ENCODE results near the gene CCDC182. TPM values are rescaled to one million over a fixed set of nuclear protein-coding genes. Genes with fewer than 3 reads are reported as not detected.

The CCDC182 gene
- total and polyA plus RNA-seq, 7 experiments from 2014 or later = not detected

- no peak overlapping the region for H3K4me3 Mint-ChIP-seq
- intact Hi-C loops (cut with micrococcal nuclease) = no loop called here
- H3K4me1 ChIP-seq (ENCODE audit: control insufficient read depth in 2 of 2, insufficient read depth in 2 of 2, low read length in 2 of 2) = no peaks in the 10 kb centered on the region
- ATAC-seq = no peak
- no peak overlapping the region for H3K27ac Mint-ChIP-seq
- H3K36me3 ChIP-seq (ENCODE audit: control insufficient read depth in 2 of 3, insufficient read depth in 3 of 3, low read length in 3 of 3) = no peaks in the 10 kb centered on the region
- no peaks in the 10 kb centered on the region for H3K36me3 Mint-ChIP-seq
- H3K9me3 Mint-ChIP-seq = no peaks in the 10 kb centered on the region
- H3K27me3 ChIP-seq (ENCODE audit: control insufficient read depth in 2 of 2, insufficient read depth in 2 of 2, low read length in 2 of 2) = no peaks in the 10 kb centered on the region
- peaks cover 0 to 4% (median 0%) of the 10 kb centered on the region in 5 donors for H3K27me3 Mint-ChIP-seq
- no peak overlapping the region for H3K27ac ChIP-seq (ENCODE audit: low read depth, low read length)
- peaks cover 0 to 6% (median 0%) of the 10 kb centered on the region in 7 donors for H3K4me1 Mint-ChIP-seq
- DNase-seq = no peak
- POLR2A ChIA-PET = no interaction called here
- CTCF ChIA-PET = interaction anchor here (0.6 kb wide), 1 partner anchor 311 kb away, joined by 3 read pairs; no protein-coding TSS in a partner anchor
- no peak overlapping the region for H3K4me3 ChIP-seq (ENCODE audit: low read length)
- no peaks in the 10 kb centered on the region for H3K9me3 ChIP-seq (ENCODE audit: control insufficient read depth in 2 of 3, low read length in 3 of 3)
These were observed 7.2 kb upstream of the CCDC182 start for GRCh38 chr17:57752031-57752905.

DNA sequence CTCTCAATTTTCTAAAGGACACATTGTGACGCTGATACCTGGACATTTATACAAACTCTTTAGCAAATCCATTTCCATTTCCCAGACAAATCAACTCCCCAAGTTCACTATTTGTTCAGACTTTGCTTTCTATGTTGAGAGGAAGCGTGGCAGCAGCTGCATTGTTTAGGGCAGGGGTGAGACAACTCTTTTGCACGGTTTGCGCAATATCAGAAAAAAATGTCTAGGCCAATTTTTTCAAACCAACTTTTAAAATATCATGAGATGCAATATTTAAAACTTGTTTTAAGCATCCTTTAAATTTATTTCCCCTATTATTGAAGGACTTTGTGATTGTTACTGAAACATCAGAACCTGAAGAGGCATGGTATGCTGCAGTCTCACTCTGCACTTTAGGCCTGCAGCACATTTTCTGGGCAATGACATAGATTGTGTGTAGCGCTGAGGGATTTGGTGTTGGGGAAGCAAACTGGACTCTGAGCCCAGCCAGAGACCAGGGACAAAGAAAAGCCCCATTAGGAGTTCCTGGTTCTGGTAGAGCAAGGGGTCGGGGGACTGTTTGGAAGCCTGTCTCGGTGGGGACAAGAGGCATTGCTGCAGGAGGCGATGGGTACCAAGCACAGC, 6.4 kb upstream of the CCDC182 start:
- Histone ChIP-seq H3K4me3 (ENCODE audit: low read length) (no peak overlapping the region), H3K9me3 (ENCODE audit: control insufficient read depth in 2 of 3, low read length in 3 of 3) (no peaks in the 10 kb centered on the region), H3K4me1 (ENCODE audit: control insufficient read depth in 2 of 2, insufficient read depth in 2 of 2, low read length in 2 of 2) (no peaks in the 10 kb centered on the region), H3K36me3 (ENCODE audit: control insufficient read depth in 2 of 3, insufficient read depth in 3 of 3, low read length in 3 of 3) (no peaks in the 10 kb centered on the region), H3K27me3 (ENCODE audit: control insufficient read depth in 2 of 2, insufficient read depth in 2 of 2, low read length in 2 of 2) (no peaks in the 10 kb centered on the region), H3K27ac (ENCODE audit: low read depth, low read length) (no peak overlapping the region)
- Mint-ChIP-seq H3K27me3 (peaks cover 0 to 4% (median 0%) of the 10 kb centered on the region in 5 donors), H3K36me3 (no peaks in the 10 kb centered on the region), H3K4me3 (no peak overlapping the region), H3K4me1 (peaks cover 0 to 6% (median 0%) of the 10 kb centered on the region in 7 donors), H3K9me3 (no peaks in the 10 kb centered on the region), H3K27ac (peak overlapping the region in 1 of 9 donors; percentile 2)
- POLR2A ChIA-PET = no interaction called here
- DNase-seq = no peak
- no peak for ATAC-seq
- intact Hi-C loops (cut with micrococcal nuclease) = no loop called here
- CTCF ChIA-PET = no interaction called here

DNA sequence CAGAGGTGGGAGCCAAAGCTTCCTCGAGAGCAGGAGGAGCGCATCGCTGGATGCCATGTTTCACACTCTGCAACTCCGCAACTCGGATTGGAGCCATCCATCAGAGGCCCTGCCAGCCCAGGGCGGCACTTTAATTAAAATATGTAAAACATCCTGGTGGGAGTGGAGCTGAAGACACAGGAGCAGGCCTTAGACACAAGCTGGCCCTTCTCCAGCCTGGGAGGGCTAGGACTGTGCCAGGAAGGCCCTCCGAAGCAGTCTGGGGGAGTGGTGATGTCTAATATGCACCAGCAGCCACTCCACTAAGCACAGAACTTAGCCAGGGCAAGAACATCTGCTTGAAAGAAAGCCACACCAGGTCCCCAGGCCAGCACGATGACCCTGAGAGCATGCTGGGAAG, 5.8 kb upstream of the CCDC182 start:
- no peaks in the 10 kb centered on the region for H3K36me3 ChIP-seq (ENCODE audit: control insufficient read depth in 2 of 3, insufficient read depth in 3 of 3, low read length in 3 of 3)
- POLR2A ChIA-PET = no interaction called here
- Mint-ChIP-seq H3K36me3 (no peaks in the 10 kb centered on the region), H3K4me1 (peaks cover 0 to 6% (median 0%) of the 10 kb centered on the region in 7 donors), H3K4me3 (no peak overlapping the region), H3K27me3 (peaks cover 0 to 10% (median 0%) of the 10 kb centered on the region in 5 donors), H3K27ac (no peak overlapping the region), H3K9me3 (no peaks in the 10 kb centered on the region)
- DNase-seq (no peak), ATAC-seq (no peak)
- H3K9me3 ChIP-seq (ENCODE audit: control insufficient read depth in 2 of 3, low read length in 3 of 3) = no peaks in the 10 kb centered on the region
- no peaks in the 10 kb centered on the region for H3K27me3 ChIP-seq (ENCODE audit: control insufficient read depth in 2 of 2, insufficient read depth in 2 of 2, low read length in 2 of 2)
- H3K4me3 ChIP-seq (ENCODE audit: low read length) = no peak overlapping the region
- CTCF ChIA-PET = interaction anchor here (0.5 kb wide), 1 partner anchor 730 kb away, joined by 8 read pairs; no protein-coding TSS in a partner anchor
- intact Hi-C loops (cut with micrococcal nuclease) = no loop called here
- H3K4me1 ChIP-seq (ENCODE audit: control insufficient read depth in 2 of 2, insufficient read depth in 2 of 2, low read length in 2 of 2) = no peaks in the 10 kb centered on the region
- H3K27ac ChIP-seq (ENCODE audit: low read depth, low read length) = no peak overlapping the region

GRCh38 chr17:57750109-57750871, 5.2 kb upstream of the CCDC182 start:
- CTCF ChIA-PET = interaction anchor here (0.5 to 1.0 kb wide), 2 partner anchors 507 to 730 kb away, joined by 4 to 8 read pairs; no protein-coding TSS in a partner anchor
- POLR2A ChIA-PET = no interaction called here
- H3K36me3 Mint-ChIP-seq = no peaks in the 10 kb centered on the region
- H3K4me1 Mint-ChIP-seq = peaks cover 0 to 6% (median 0%) of the 10 kb centered on the region in 7 donors
- H3K36me3 ChIP-seq (ENCODE audit: control insufficient read depth in 2 of 3, insufficient read depth in 3 of 3, low read length in 3 of 3) = no peaks in the 10 kb centered on the region
- H3K4me3 ChIP-seq (ENCODE audit: low read length) = no peak overlapping the region
- no peaks in the 10 kb centered on the region for H3K4me1 ChIP-seq (ENCODE audit: control insufficient read depth in 2 of 2, insufficient read depth in 2 of 2, low read length in 2 of 2)
- no peak for DNase-seq
- intact Hi-C loops (cut with micrococcal nuclease) = no loop called here
- peaks cover 0 to 11% (median 0%) of the 10 kb centered on the region in 5 donors for H3K27me3 Mint-ChIP-seq
- no peak for ATAC-seq
- no peaks in the 10 kb centered on the region for H3K9me3 ChIP-seq (ENCODE audit: control insufficient read depth in 2 of 3, low read length in 3 of 3)
- H3K9me3 Mint-ChIP-seq = no peaks in the 10 kb centered on the region
- no peak overlapping the region for H3K27ac ChIP-seq (ENCODE audit: low read depth, low read length)
- no peak overlapping the region for H3K4me3 Mint-ChIP-seq
- peak overlapping the region in 1 of 9 donors; percentile 14 for H3K27ac Mint-ChIP-seq
- no peaks in the 10 kb centered on the region for H3K27me3 ChIP-seq (ENCODE audit: control insufficient read depth in 2 of 2, insufficient read depth in 2 of 2, low read length in 2 of 2)

- no peaks in the 10 kb centered on the region for H3K36me3 ChIP-seq (ENCODE audit: control insufficient read depth in 2 of 3, insufficient read depth in 3 of 3, low read length in 3 of 3)
- ChIA-PET CTCF (interaction anchor here (1.0 kb wide), 1 partner anchor 506 kb away, joined by 4 read pairs; no protein-coding TSS in a partner anchor), POLR2A (no interaction called here)
- Mint-ChIP-seq H3K27ac (peak overlapping the region in 2 of 9 donors; percentile 14 to 67), H3K4me1 (peaks cover 0 to 6% (median 0%) of the 10 kb centered on the region in 7 donors), H3K27me3 (peaks cover 0 to 11% (median 0%) of the 10 kb centered on the region in 5 donors), H3K9me3 (no peaks in the 10 kb centered on the region), H3K36me3 (no peaks in the 10 kb centered on the region), H3K4me3 (no peak overlapping the region)
- no peak overlapping the region for H3K27ac ChIP-seq (ENCODE audit: low read depth, low read length)
- no peaks in the 10 kb centered on the region for H3K27me3 ChIP-seq (ENCODE audit: control insufficient read depth in 2 of 2, insufficient read depth in 2 of 2, low read length in 2 of 2)
- intact Hi-C loops (cut with micrococcal nuclease) = loop anchor here in 1 of 2 donors (5.0 kb wide), 1 partner anchor 152 kb away; no protein-coding TSS in a partner anchor
- H3K4me1 ChIP-seq (ENCODE audit: control insufficient read depth in 2 of 2, insufficient read depth in 2 of 2, low read length in 2 of 2) = no peaks in the 10 kb centered on the region
- no peaks in the 10 kb centered on the region for H3K9me3 ChIP-seq (ENCODE audit: control insufficient read depth in 2 of 3, low read length in 3 of 3)
- H3K4me3 ChIP-seq (ENCODE audit: low read length) = no peak overlapping the region
- DNase-seq (no peak), ATAC-seq (no peak)
These were observed 4.6 kb upstream of the CCDC182 start for GRCh38 chr17:57749701-57750100.
